WTC11 (cell line): Measurements from ENCODE around the gene MAP4K3. TPM values are rescaled to one million over a fixed set of nuclear protein-coding genes. Genes with fewer than 3 reads are reported as not detected.

Source experiments
- ATAC-seq: fragments of 200-7000 bp; cut with Tn5 transposase; 2 replicates; pipeline ENCODE4 v1.10.0; 2021; ENCODE audit warnings: mild to moderate bottlenecking, moderate library complexity
- CTCF ChIA-PET: fragments of 300-600 bp; sonication (Branson Sonifier 250); formaldehyde crosslinking; loops from one replicate; lab custom pipeline; 2021; ENCODE audit warnings: antibody characterized with exemption; lab: Charles Lee
- POLR2A ChIA-PET: fragments of 350-600 bp; sonication (Branson Sonifier 250); formaldehyde crosslinking; loops from one replicate; lab custom pipeline; 2021; ENCODE audit warnings: antibody characterized with exemption; lab: Charles Lee
- DNase-seq: peaks from one replicate; pipeline ENCODE4 v3.0.0; 2021; ENCODE audit warnings: low spot score
- H3K27ac Mint-ChIP-seq: 2 replicates; pipeline ENCODE4 v1.8.0; 2021; ENCODE audit warnings: mixed read lengths
- H3K27me3 Mint-ChIP-seq: 2 replicates; pipeline ENCODE4 v1.8.0; 2021; ENCODE audit warnings: low read depth, mild to moderate bottlenecking, moderate library complexity, mixed read lengths
- H3K36me3 Mint-ChIP-seq: 2 replicates; pipeline ENCODE4 v1.8.0; 2021; ENCODE audit warnings: mixed read lengths
- H3K4me1 Mint-ChIP-seq: 2 replicates; pipeline ENCODE4 v1.8.0; 2022; ENCODE audit warnings: mixed read lengths
- H3K4me3 Mint-ChIP-seq: 2 replicates; pipeline ENCODE4 v1.8.0; 2021; ENCODE audit warnings: mild to moderate bottlenecking, moderate library complexity, mixed read lengths
- H3K9me3 Mint-ChIP-seq: 2 replicates; pipeline ENCODE4 v1.8.0; 2021; ENCODE audit warnings: mixed read lengths
- AFF4 ChIP-seq: sonication (generic); formaldehyde crosslinking; IDR thresholded peaks from 2 replicates; pipeline ENCODE4 v1.8.1; 2023; ENCODE audit warnings: mild to moderate bottlenecking, missing genetic modification reagents, borderline replicate concordance
- AR ChIP-seq: fragments of 250-450 bp; sonication (Bioruptor Pico); IDR thresholded peaks from 2 replicates; pipeline ENCODE4 v1.9.0; 2021; ENCODE audit warnings: mild to moderate bottlenecking
- ARID4B ChIP-seq: sonication (generic); formaldehyde crosslinking; IDR thresholded peaks from 2 replicates; pipeline ENCODE4 v1.8.0; 2023; ENCODE audit warnings: missing genetic modification reagents, mild to moderate bottlenecking, borderline replicate concordance
- CBFB ChIP-seq: sonication (generic); formaldehyde crosslinking; IDR thresholded peaks from 2 replicates; pipeline ENCODE4 v1.8.1; 2022; ENCODE audit warnings: mild to moderate bottlenecking, low read depth, missing genetic modification reagents
- CTCF ChIP-seq: fragments of 200-600 bp; IDR thresholded peaks from 2 replicates; pipeline ENCODE4 v1.8.0; 2022; ENCODE audit warnings: antibody characterized with exemption
- FOXJ3 ChIP-seq: sonication (generic); formaldehyde crosslinking; IDR thresholded peaks from 2 replicates; pipeline ENCODE4 v1.9.0; 2021; ENCODE audit warnings: missing genetic modification reagents, mild to moderate bottlenecking, borderline replicate concordance
- GABPB1 ChIP-seq: sonication (generic); formaldehyde crosslinking; IDR thresholded peaks from 2 replicates; pipeline ENCODE4 v1.8.1; 2023; ENCODE audit warnings: mild to moderate bottlenecking, missing genetic modification reagents
- GRHL2 ChIP-seq: fragments of 250-450 bp; sonication (Bioruptor Pico); IDR thresholded peaks from 2 replicates; pipeline ENCODE4 v1.8.0; 2022; ENCODE audit warnings: mild to moderate bottlenecking, moderate library complexity; ENCODE audit not compliant: insufficient replicate concordance, severe bottlenecking
- JAZF1 ChIP-seq: fragments of 250-450 bp; sonication (Bioruptor Pico); IDR thresholded peaks from 2 replicates; pipeline ENCODE4 v1.9.0; 2021; ENCODE audit warnings: moderate library complexity, mild to moderate bottlenecking, inconsistent platforms
- NFATC4 ChIP-seq: fragments of 250-450 bp; sonication (Bioruptor Pico); IDR thresholded peaks from 2 replicates; pipeline ENCODE4 v1.9.0; 2021; ENCODE audit warnings: mild to moderate bottlenecking
- ZBTB21 ChIP-seq: sonication (generic); formaldehyde crosslinking; IDR thresholded peaks from 2 replicates; pipeline ENCODE4 v1.8.1; 2023; ENCODE audit warnings: mild to moderate bottlenecking, missing genetic modification reagents, borderline replicate concordance
- ZNF219 ChIP-seq: sonication (generic); formaldehyde crosslinking; IDR thresholded peaks from 2 replicates; pipeline ENCODE4 v1.8.0; 2023; ENCODE audit warnings: missing genetic modification reagents, mild to moderate bottlenecking, borderline replicate concordance
- ZNF512 ChIP-seq: sonication (generic); formaldehyde crosslinking; IDR thresholded peaks from 2 replicates; pipeline ENCODE4 v1.8.1; 2022; ENCODE audit warnings: missing genetic modification reagents, borderline replicate concordance
- ZSCAN18 ChIP-seq: fragments of 250-450 bp; sonication (Bioruptor Pico); IDR thresholded peaks from 2 replicates; pipeline ENCODE4 v2.1.2; 2022; ENCODE audit warnings: mild to moderate bottlenecking, moderate library complexity
- total RNA-seq: library from RNA; stranded (reverse); gene quantifications from 3 replicates; pipeline ENCODE4 v1.2.3, GENCODE V29; 2021

Gene MAP4K3
- total RNA-seq, 1 experiment from 2014 or later, result 73.2 TPM

GRCh38 chr2:39247512-39248043, 189.5 kb downstream of the MAP4K3 start:
- H3K27me3 Mint-ChIP-seq, result no peaks in the 10 kb centered on the region
- TF ChIP-seq AFF4 (no peak), CTCF (no peak), FOXJ3 (CRISPR knock-in tag) (no peak), GABPB1 (CRISPR knock-in tag) (no peak), NFATC4 (CRISPR knock-in tag) (no peak), CBFB (CRISPR knock-in tag) (no peak), ZSCAN18 (CRISPR knock-in tag) (no peak), JAZF1 (CRISPR knock-in tag) (no peak), ZBTB21 (CRISPR knock-in tag) (no peak), ARID4B (CRISPR knock-in tag) (no peak), GRHL2 (no peak), ZNF512 (no peak), AR (CRISPR knock-in tag) (no peak), ZNF219 (no peak)
- no peak overlapping the region for H3K27ac Mint-ChIP-seq
- peaks cover 10% of the 10 kb centered on the region for H3K4me1 Mint-ChIP-seq
- peaks cover 35% of the 10 kb centered on the region for H3K36me3 Mint-ChIP-seq
- peaks cover 31% of the 10 kb centered on the region for H3K9me3 Mint-ChIP-seq
- CTCF ChIA-PET, result no interaction called here
- H3K4me3 Mint-ChIP-seq, result no peak overlapping the region
- no peak for ATAC-seq
- no peak for DNase-seq
- POLR2A ChIA-PET, result interaction anchor here (0.6 kb wide), 1 partner anchor 111 kb away, joined by 3 read pairs; no protein-coding TSS in a partner anchor
